Keratinocyte (primary cell): ENCODE measurements around the gene EIF3L. TPM values are rescaled to one million over a fixed set of nuclear protein-coding genes. Genes with fewer than 3 reads are reported as not detected.

Source experiments
- DNase-seq: peaks from one replicate; pipeline ENCODE4 v3.0.0-alpha.2; 2011; ENCODE audit warnings: low read depth, missing footprints, low spot score
- FAIRE-seq: peaks from 2 replicates; lab custom pipeline; 2011; peaks lifted over from hg19 to GRCh38; lab: Jason Lieb, UNC
- H2AFZ ChIP-seq: 2 replicates; pipeline ENCODE4 v1.6.0; 2012; ENCODE audit warnings: low read length, control low read depth, inconsistent platforms; ENCODE audit not compliant: control insufficient read depth
- H3K27ac ChIP-seq: 2 replicates; pipeline ENCODE4 v1.5.1; 2011; ENCODE audit warnings: low read length; ENCODE audit not compliant: control insufficient read depth, insufficient read depth
- H3K27me3 ChIP-seq: 3 replicates; pipeline ENCODE4 v1.6.0; 2011; ENCODE audit warnings: low read length; ENCODE audit not compliant: control insufficient read depth, insufficient read depth; ENCODE audit errors: extremely low read depth
- H3K36me3 ChIP-seq, 2 experiments: 2 replicates in 1 of 2; 3 replicates in 1 of 2; pipeline ENCODE4 v1.5.1; 2011; ENCODE audit warnings: low read length in 2 of 2, mild to moderate bottlenecking in 1 of 2; ENCODE audit not compliant: control insufficient read depth in 2 of 2, insufficient read depth in 2 of 2; ENCODE audit errors: extremely low read depth in 1 of 2
- H3K4me1 ChIP-seq: 3 replicates; pipeline ENCODE4 v1.5.1; 2011; ENCODE audit warnings: low read length; ENCODE audit not compliant: control insufficient read depth, insufficient read depth; ENCODE audit errors: extremely low read depth
- H3K4me2 ChIP-seq: 3 replicates; pipeline ENCODE4 v1.6.0; 2011; ENCODE audit warnings: low read depth, low read length; ENCODE audit not compliant: control insufficient read depth, insufficient read depth; ENCODE audit errors: extremely low read depth
- H3K4me3 ChIP-seq, 3 experiments: fragments of 200-600 bp in 1 of 3; sonication (generic) in 1 of 3; 2 replicates in 2 of 3; 3 replicates in 1 of 3; pipeline ENCODE4 v1.5.1; 2011 to 2016; ENCODE audit warnings: low read length in 3 of 3, mild to moderate bottlenecking in 3 of 3, control low read depth in 2 of 3, inconsistent platforms in 1 of 3, low read depth in 1 of 3, mixed read lengths in 1 of 3, mixed run types in 1 of 3, moderate library complexity in 1 of 3; ENCODE audit not compliant: control insufficient read depth in 2 of 3, insufficient read depth in 2 of 3; ENCODE audit errors: extremely low read depth in 1 of 3
- H3K79me2 ChIP-seq: 2 replicates; pipeline ENCODE4 v1.6.0; 2012; ENCODE audit warnings: low read length; ENCODE audit not compliant: control insufficient read depth, insufficient read depth
- H3K9ac ChIP-seq: 3 replicates; pipeline ENCODE4 v1.6.0; 2011; ENCODE audit warnings: low read length; ENCODE audit not compliant: control insufficient read depth, insufficient read depth; ENCODE audit errors: extremely low read depth
- H3K9me1 ChIP-seq: 3 replicates; pipeline ENCODE4 v1.6.0; 2011; ENCODE audit warnings: low read length; ENCODE audit not compliant: control insufficient read depth, insufficient read depth; ENCODE audit errors: extremely low read depth
- H3K9me3 ChIP-seq: 2 replicates; pipeline ENCODE4 v1.5.1; 2012; ENCODE audit warnings: low read depth, low read length; ENCODE audit not compliant: control insufficient read depth
- H4K20me1 ChIP-seq: 3 replicates; pipeline ENCODE4 v1.6.0; 2011; ENCODE audit warnings: low read length; ENCODE audit not compliant: control insufficient read depth, insufficient read depth; ENCODE audit errors: extremely low read depth
- EZH2 ChIP-seq: IDR thresholded peaks from one replicate; pipeline ENCODE4 v1.6.1; 2012; ENCODE audit warnings: inconsistent platforms, mild to moderate bottlenecking, low read length, moderate library complexity
- dilution Hi-C: fragments of 300-500 bp; cut with MboI; formaldehyde crosslinking; loops from one replicate; pipeline ENCODE4 v1.7.0; 2020; ENCODE audit warnings: low sequenced_read_pairs; ENCODE audit not compliant: extremely low pct_ligation_motif_present
- polyA plus RNA-seq, 5 experiments: library from polyadenylated mRNA; depleted of rRNA in 3 of 5; stranded (reverse) in 3 of 5; stranded (forward) in 1 of 5; unstranded in 1 of 5; fragments of >200 nt; gene quantifications; 1 replicate in 1 of 5; 2 replicates in 3 of 5; 3 replicates in 1 of 5; pipeline versions ENCODE4 v1.2.1 to v1.2.3, GENCODE V29; 2011 to 2012; ENCODE audit warnings: missing spikeins in 2 of 5, low read depth in 1 of 5, low replicate concordance in 1 of 5
- TF ChIP-seq, protein P1 (sequence below), 3 experiments: IDR thresholded peaks in 1 of 3; conservative IDR thresholded peaks in 1 of 3; optimal IDR thresholded peaks in 1 of 3; 2 replicates in 2 of 3; 3 replicates in 1 of 3; pipeline versions ENCODE3 to v1.5.1; 2011; ENCODE audit warnings: low read length in 3 of 3, mild to moderate bottlenecking in 3 of 3, moderate library complexity in 2 of 3, control low read depth in 1 of 3, inconsistent platforms in 1 of 3; ENCODE audit not compliant: insufficient read depth in 2 of 3; ENCODE audit errors: extremely low read depth in 1 of 3

Gene EIF3L
- polyA plus RNA-seq, 1 donor (not counting 4 experiments of a cell fraction or from before 2014, with no cell fraction given): 639 TPM

DNA sequence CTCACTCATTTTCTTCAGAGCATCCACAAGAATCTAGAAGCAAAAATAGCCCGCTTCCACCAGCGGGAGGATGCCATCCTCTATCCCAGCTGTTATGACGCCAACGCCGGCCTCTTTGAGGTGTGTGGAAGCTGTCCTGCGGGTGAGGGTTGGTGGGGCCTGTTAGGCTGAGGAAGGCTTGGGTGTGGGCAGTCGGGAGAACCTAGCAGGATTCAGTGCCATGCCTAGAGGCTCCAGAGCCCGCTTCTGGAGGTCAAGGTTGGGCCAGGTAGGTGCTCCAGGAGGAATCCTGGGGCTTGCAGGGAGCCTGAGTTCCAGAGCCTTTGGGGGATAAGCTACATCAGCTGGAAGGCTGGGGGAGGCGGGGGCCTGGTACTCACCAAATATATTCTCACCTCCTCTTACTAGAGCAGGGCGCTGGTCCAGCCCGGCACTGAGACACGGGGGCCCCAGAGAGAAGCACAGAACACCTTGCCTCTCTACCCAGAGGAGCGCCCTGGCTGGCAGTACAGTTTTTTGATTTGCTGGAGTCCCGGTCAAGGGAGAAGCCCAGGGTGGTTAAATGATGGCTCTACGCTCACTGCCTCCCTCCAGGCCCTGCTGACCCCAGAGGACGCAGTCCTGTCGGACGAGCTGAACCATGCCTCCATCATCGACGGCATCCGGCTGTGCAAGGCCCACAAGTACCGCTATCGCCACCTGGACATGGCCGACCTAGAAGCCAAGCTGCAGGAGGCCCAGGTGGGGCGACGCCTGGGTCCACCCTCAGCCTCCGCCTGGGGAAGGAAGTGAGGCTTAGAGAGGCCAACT, 36.1 kb upstream of the EIF3L start:
- no peaks in the 10 kb centered on the region for H3K27me3 ChIP-seq
- dilution Hi-C loops: no loop called here
- H3K4me3 ChIP-seq: no peak overlapping the region
- DNase-seq (no peak), FAIRE-seq (no peak)
- H3K9me3 ChIP-seq: no peaks in the 10 kb centered on the region
- no peak overlapping the region for H3K27ac ChIP-seq
- H3K4me2 ChIP-seq: no peak overlapping the region
- TF ChIP-seq, protein P1, sequence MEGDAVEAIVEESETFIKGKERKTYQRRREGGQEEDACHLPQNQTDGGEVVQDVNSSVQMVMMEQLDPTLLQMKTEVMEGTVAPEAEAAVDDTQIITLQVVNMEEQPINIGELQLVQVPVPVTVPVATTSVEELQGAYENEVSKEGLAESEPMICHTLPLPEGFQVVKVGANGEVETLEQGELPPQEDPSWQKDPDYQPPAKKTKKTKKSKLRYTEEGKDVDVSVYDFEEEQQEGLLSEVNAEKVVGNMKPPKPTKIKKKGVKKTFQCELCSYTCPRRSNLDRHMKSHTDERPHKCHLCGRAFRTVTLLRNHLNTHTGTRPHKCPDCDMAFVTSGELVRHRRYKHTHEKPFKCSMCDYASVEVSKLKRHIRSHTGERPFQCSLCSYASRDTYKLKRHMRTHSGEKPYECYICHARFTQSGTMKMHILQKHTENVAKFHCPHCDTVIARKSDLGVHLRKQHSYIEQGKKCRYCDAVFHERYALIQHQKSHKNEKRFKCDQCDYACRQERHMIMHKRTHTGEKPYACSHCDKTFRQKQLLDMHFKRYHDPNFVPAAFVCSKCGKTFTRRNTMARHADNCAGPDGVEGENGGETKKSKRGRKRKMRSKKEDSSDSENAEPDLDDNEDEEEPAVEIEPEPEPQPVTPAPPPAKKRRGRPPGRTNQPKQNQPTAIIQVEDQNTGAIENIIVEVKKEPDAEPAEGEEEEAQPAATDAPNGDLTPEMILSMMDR (optimal IDR thresholded peaks at IDR 0.05 in 1 of 3, IDR thresholded peaks at IDR 0.05 in 1 of 3, conservative IDR thresholded peaks at IDR 0.05 in 1 of 3; ENCODE audit: extremely low read depth in 1 of 3, insufficient read depth in 2 of 3, low read length in 3 of 3): no peak
- TF ChIP-seq EZH2: no peak
- no peaks in the 10 kb centered on the region for H4K20me1 ChIP-seq
- peaks cover 11% of the 10 kb centered on the region for H3K4me1 ChIP-seq
- no peak overlapping the region for H2AFZ ChIP-seq
- H3K79me2 ChIP-seq: no peaks in the 10 kb centered on the region
- no peak overlapping the region for H3K9ac ChIP-seq
- no peaks in the 10 kb centered on the region for H3K9me1 ChIP-seq
- peaks cover 1 to 7% of the 10 kb centered on the region in 2 experiments for H3K36me3 ChIP-seq

DNA sequence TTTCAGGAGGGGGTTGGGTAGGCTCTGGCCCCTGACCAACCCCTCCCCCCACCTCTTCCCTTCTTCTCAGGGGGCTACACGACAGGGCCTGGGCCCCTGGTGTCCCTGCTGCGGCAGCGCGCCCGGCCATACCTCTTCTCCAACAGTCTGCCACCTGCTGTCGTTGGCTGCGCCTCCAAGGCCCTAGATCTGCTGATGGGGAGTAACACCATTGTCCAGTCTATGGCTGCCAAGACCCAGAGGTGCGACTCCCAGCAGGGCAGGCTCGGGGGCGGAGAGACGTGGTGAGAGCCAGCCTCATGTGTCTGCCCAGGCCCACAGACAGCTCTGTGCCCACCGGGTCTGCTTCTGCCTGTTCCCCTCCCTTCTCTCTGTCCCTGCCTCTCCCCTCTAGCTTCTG, 33.6 kb upstream of the EIF3L start:
- dilution Hi-C loops: no loop called here
- Histone ChIP-seq H3K9ac (no peak overlapping the region), H4K20me1 (no peaks in the 10 kb centered on the region), H3K4me1 (peaks cover 18% of the 10 kb centered on the region), H3K27me3 (peaks cover 13% of the 10 kb centered on the region), H2AFZ (no peak overlapping the region), H3K9me1 (no peaks in the 10 kb centered on the region), H3K36me3 (peaks cover 1 to 7% of the 10 kb centered on the region in 2 experiments), H3K27ac (no peak overlapping the region), H3K79me2 (no peaks in the 10 kb centered on the region), H3K4me2 (no peak overlapping the region), H3K9me3 (no peaks in the 10 kb centered on the region), H3K4me3 (no peak overlapping the region)
- TF ChIP-seq, protein P1 (optimal IDR thresholded peaks at IDR 0.05 in 1 of 3, IDR thresholded peaks at IDR 0.05 in 1 of 3, conservative IDR thresholded peaks at IDR 0.05 in 1 of 3; ENCODE audit: extremely low read depth in 1 of 3, insufficient read depth in 2 of 3, low read length in 3 of 3): no peak
- TF ChIP-seq EZH2: no peak
- DNase-seq (no peak), FAIRE-seq (no peak)
